Neural cell (in vitro differentiated cells): ENCODE data around the gene SLC19A1.

ENCODE experiments used
- CTCF ChIP-seq: fragments of 450-650 bp; IDR thresholded peaks from 2 replicates; pipeline ENCODE4 v1.5.1; 2014; ENCODE audit warnings: antibody characterized with exemption, mild to moderate bottlenecking, moderate library complexity; ENCODE audit not compliant: poor library complexity, severe bottlenecking
- EZH2 ChIP-seq: fragments of 200-600, 300-800 bp; shearing (Covaris generic), sonication (generic); IDR thresholded peaks from 2 replicates; pipeline ENCODE4 v1.6.1; 2014; ENCODE audit warnings: antibody characterized with exemption, low read length, borderline replicate concordance, mild to moderate bottlenecking; ENCODE audit not compliant: insufficient read depth, poor library complexity, severe bottlenecking
- MXI1 ChIP-seq: fragments of 450-650 bp; conservative IDR thresholded peaks from 2 replicates; pipeline ENCODE4 v1.6.1; 2014; ENCODE audit warnings: antibody characterized with exemption, mild to moderate bottlenecking; ENCODE audit not compliant: poor library complexity, severe bottlenecking
- POLR2AphosphoS5 ChIP-seq: IDR thresholded peaks from 2 replicates; pipeline ENCODE4 v1.6.1; 2012
- REST ChIP-seq: IDR thresholded peaks from 2 replicates; pipeline ENCODE4 v1.6.1; 2012; ENCODE audit warnings: borderline replicate concordance
- SMC3 ChIP-seq: fragments of 450-650 bp; conservative IDR thresholded peaks from 2 replicates; pipeline ENCODE4 v1.6.1; 2014; ENCODE audit warnings: antibody characterized with exemption, mild to moderate bottlenecking, moderate library complexity; ENCODE audit not compliant: poor library complexity

DNA sequence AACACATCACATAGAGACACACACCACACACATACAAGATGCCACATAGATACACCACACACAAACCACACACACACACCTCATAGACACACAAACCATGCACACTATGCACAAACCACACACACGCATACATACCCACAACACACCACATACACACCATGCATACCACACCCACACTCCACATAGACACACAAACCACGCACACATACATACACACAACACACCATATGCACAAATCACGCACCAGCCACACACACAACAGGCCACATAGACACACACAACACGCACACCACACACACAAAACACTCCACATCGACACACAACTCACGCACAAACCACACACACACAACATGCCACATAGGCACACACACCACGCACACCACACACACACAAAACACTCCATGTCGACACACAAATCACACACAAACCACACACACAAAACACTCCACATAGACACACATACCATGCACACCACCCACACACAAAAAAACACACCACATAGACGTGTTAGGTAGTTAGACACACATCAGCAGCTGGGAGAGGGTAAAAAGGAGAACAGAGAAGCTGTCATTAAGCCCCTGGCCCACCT lies 49.5 kb upstream of the SLC19A1 start:
- no peak for TF ChIP-seq CTCF
- no peak for TF ChIP-seq MXI1
- no peak for TF ChIP-seq REST
- TF ChIP-seq POLR2AphosphoS5, result no peak
- TF ChIP-seq SMC3, result no peak
- no peak for TF ChIP-seq EZH2
